Prostate gland (tissue), 2 donors: Measurements from ENCODE around the gene GRK2. TPM values are rescaled to one million over a fixed set of nuclear protein-coding genes. Genes with fewer than 3 reads are reported as not detected.

Experiments used
- DNase-seq: peaks from one replicate; pipeline ENCODE4 v3.0.0-alpha.2; 2019; ENCODE audit warnings: low spot score
- H3K27ac ChIP-seq, 2 donors: fragments of 200-600 bp; sonication (generic); 2 replicates each; pipeline ENCODE4 v1.5.1; 2017 to 2019
- H3K27me3 ChIP-seq: fragments of 200-600 bp; sonication (generic); replicated peaks from 2 replicates; pipeline ENCODE4 v1.5.1; 2019; ENCODE audit not compliant: insufficient read depth
- H3K36me3 ChIP-seq, 2 donors: fragments of 200-600 bp; sonication (generic); 1 replicate in 1 of 2; 2 replicates in 1 of 2; pipeline versions ENCODE4 v1.5.1 to v1.8.1; 2017 to 2019
- H3K4me1 ChIP-seq: fragments of 200-600 bp; sonication (generic); replicated peaks from 2 replicates; pipeline ENCODE4 v1.5.1; 2019
- H3K4me3 ChIP-seq, 2 donors: fragments of 200-600 bp; sonication (generic); 2 replicates each; pipeline ENCODE4 v1.5.1; 2017 to 2019
- H3K9me3 ChIP-seq: fragments of 200-600 bp; sonication (generic); 2 replicates; pipeline ENCODE4 v1.5.1; 2017
- POLR2A ChIP-seq: fragments of 450-650 bp; IDR thresholded peaks from one replicate; pipeline ENCODE4 v1.6.1; 2016; ENCODE audit warnings: antibody characterized with exemption, mild to moderate bottlenecking
- POLR2AphosphoS5 ChIP-seq: sonication (generic); formaldehyde crosslinking; IDR thresholded peaks from one replicate; pipeline ENCODE4 v1.6.1; 2017; ENCODE audit warnings: antibody characterized with exemption
- WGBS: methylation state at CpG from one replicate; pipeline ENCODE4 v1.1.5; 2018; 5-methylcytosine and 5-hydroxymethylcytosine counted together
- intact Hi-C: fragments of 100-400 bp; cut with DNase I; formaldehyde crosslinking; loops from one replicate; pipeline ENCODE4 v1.14.2; 2022
- total RNA-seq, 2 donors: library from RNA; depleted of rRNA; stranded (reverse); fragments of >200 nt; gene quantifications; one replicate each; pipeline ENCODE4 v1.1.0, GENCODE V29; 2016
- TF ChIP-seq, protein P1 (sequence below), 4 experiments: fragments of 200-600 bp in 2 of 4; fragments of 450-650 bp in 2 of 4; sonication (generic) in 2 of 4; IDR thresholded peaks; 1 replicate in 3 of 4; 2 replicates in 1 of 4; pipeline ENCODE4 v1.5.1; 2016 to 2019; ENCODE audit warnings: antibody characterized with exemption in 4 of 4, mild to moderate bottlenecking in 2 of 4, moderate library complexity in 2 of 4

GRK2 gene
- total RNA-seq, 2 donors from 2014 or later = 102 to 111 TPM

DNA sequence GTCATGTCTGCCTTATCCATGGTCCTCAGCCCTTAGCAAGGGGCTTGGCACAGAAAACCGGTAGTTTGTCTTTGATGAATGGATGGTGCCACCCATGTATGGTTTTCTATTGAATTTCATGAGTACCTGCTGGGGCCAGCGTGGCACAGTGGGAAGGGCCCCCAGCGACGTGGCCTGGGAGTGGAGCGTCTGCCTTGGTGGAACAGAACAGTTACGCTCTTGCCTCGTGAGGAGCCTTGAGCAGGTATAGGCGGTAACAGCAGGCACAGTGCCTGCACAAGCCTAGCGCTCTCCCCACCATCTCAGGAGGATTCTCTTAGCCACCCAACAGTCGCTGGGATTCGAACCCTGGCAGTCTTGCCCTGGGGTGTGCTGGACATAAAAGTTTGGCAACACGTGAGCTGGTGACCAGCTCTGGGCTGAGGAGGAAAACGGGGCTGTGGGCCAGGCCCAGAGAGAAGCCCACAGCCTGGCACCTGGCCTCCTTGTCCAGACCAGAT is 34.0 kb downstream of the GRK2 start:
- intact Hi-C loops = loop anchor here (5.0 kb wide), 1 partner anchor 33 kb away; the partner anchor contains the start of gene GRK2
- H3K27ac ChIP-seq = no peak overlapping the region
- H3K27me3 ChIP-seq = no peaks in the 10 kb centered on the region
- no peaks in the 10 kb centered on the region for H3K9me3 ChIP-seq
- WGBS = 95% methylated on average over 13 of the region's 13 CpGs
- peaks cover 0 to 9% of the 10 kb centered on the region in 2 donors for H3K36me3 ChIP-seq
- TF ChIP-seq POLR2A (no peak), POLR2AphosphoS5 (no peak)
- TF ChIP-seq, protein P1, sequence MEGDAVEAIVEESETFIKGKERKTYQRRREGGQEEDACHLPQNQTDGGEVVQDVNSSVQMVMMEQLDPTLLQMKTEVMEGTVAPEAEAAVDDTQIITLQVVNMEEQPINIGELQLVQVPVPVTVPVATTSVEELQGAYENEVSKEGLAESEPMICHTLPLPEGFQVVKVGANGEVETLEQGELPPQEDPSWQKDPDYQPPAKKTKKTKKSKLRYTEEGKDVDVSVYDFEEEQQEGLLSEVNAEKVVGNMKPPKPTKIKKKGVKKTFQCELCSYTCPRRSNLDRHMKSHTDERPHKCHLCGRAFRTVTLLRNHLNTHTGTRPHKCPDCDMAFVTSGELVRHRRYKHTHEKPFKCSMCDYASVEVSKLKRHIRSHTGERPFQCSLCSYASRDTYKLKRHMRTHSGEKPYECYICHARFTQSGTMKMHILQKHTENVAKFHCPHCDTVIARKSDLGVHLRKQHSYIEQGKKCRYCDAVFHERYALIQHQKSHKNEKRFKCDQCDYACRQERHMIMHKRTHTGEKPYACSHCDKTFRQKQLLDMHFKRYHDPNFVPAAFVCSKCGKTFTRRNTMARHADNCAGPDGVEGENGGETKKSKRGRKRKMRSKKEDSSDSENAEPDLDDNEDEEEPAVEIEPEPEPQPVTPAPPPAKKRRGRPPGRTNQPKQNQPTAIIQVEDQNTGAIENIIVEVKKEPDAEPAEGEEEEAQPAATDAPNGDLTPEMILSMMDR (IDR thresholded peaks at IDR 0.05) = no peak
- no peak overlapping the region for H3K4me3 ChIP-seq
- peaks cover 13% of the 10 kb centered on the region for H3K4me1 ChIP-seq
- no peak for DNase-seq

DNA sequence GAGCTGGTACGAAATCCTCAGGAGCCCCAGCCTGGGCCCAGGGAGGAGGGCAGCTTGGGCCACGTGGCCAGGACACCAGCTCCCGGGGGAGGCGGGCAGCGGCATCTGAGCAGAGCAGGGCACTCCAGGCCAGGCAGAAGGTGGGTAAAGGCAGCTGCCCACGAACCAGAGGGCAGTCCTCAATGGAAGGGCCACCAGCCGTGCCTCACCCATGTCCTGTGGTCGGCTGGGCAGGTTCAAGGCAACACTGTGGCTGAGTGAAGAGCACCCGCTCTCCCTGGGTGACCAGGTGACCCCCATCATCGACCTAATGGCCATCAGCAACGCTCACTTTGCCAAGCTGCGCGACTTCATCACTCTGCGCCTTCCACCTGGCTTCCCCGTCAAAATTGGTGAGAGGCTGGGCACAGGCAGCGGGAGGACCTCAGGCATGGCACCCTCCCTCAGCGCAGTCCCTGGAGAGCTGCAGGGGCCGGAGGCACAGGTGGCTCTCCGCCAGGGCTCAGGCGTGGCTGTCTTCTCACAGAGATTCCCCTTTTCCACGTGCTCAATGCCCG is 34.6 kb downstream of the GRK2 start:
- WGBS = 86% methylated on average over 22 of the region's 22 CpGs
- peaks cover 0 to 9% of the 10 kb centered on the region in 2 donors for H3K36me3 ChIP-seq
- no peak for DNase-seq

DNA sequence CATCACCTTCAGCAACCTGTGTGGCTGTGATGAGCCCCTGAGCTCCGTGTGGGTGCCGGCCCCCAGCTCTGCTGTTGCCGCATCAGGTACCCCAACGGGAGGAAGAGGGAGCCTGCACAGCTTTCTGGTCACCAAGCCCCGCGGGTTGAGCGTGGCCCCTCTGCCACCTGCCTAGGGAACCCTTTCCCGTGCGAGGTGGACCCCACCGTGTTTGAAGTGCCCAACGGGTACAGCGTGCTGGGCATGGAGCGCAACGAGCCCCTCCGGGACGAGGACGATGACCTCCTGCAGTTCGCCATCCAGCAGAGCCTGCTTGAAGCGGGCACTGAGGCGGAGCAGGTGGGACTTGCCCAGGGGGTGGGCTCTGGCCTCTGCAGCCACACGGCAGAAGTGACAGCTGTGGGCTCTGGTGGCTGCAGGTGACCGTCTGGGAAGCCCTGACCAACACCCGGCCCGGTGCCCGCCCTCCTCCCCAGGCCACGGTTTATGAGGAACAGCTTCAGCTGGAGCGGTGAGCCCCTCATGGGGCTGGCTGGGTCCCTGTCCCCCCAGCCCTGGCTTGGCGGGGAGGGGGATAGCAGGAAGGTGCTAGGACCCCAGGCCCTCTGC is 35.1 kb downstream of the GRK2 start:
- Histone ChIP-seq H3K4me1 (peaks cover 13% of the 10 kb centered on the region), H3K27me3 (no peaks in the 10 kb centered on the region), H3K9me3 (no peaks in the 10 kb centered on the region), H3K27ac (peak overlapping the region; percentile 89 to 91), H3K36me3 (peaks cover 0 to 9% of the 10 kb centered on the region in 2 donors), H3K4me3 (no peak overlapping the region)
- no peak for TF ChIP-seq POLR2AphosphoS5
- no peak for DNase-seq
- intact Hi-C loops = loop anchor here (5.0 kb wide), 1 partner anchor 34 kb away; the partner anchor contains the start of gene GRK2
- WGBS = 91% methylated on average over 28 of the region's 28 CpGs

More for the DNA sequence above, 34.6 kb downstream of the GRK2 start:
- H3K27me3 ChIP-seq = no peaks in the 10 kb centered on the region
- intact Hi-C loops = loop anchor here (5.0 kb wide), 1 partner anchor 34 kb away; the partner anchor contains the start of gene GRK2
- H3K4me1 ChIP-seq = peaks cover 13% of the 10 kb centered on the region
- no peaks in the 10 kb centered on the region for H3K9me3 ChIP-seq
- H3K27ac ChIP-seq = no peak overlapping the region
- TF ChIP-seq, protein P1 (IDR thresholded peaks at IDR 0.05) = no peak
- TF ChIP-seq POLR2A (no peak), POLR2AphosphoS5 (no peak)
- no peak overlapping the region for H3K4me3 ChIP-seq

DNA sequence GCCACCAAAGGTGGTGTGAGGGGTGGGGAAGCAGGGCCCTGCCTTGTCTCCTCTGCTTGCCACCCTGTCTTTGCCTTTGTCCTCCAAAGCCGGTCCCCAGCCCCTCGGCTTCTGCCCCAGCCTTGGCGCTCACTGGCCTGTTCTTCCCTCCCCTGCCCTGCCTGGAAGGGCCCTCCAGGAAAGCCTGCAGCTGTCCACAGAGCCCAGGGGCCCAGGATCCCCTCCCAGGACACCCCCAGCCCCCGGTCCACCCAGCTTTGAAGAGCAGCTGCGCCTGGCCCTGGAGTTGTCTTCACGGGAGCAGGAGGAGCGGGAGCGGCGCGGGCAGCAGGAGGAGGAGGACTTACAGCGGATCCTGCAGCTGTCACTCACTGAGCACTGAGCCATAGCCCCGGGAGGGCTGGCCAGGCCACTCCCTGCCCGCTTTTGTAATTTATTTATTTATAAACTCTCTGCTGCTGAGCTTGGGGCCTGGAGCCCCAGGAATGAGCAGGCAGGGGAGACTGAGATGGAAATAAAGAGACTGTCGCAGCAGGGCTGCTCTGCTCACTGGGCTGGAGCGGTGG is 35.8 kb downstream of the GRK2 start:
- peak; percentile 76 for DNase-seq
- Histone ChIP-seq H3K27me3 (no peaks in the 10 kb centered on the region), H3K36me3 (peaks cover 0 to 9% of the 10 kb centered on the region in 2 donors), H3K9me3 (no peaks in the 10 kb centered on the region), H3K4me1 (peaks cover 13% of the 10 kb centered on the region), H3K4me3 (no peak overlapping the region), H3K27ac (peak overlapping the region; percentile 89 to 91)
- intact Hi-C loops = loop anchor here (5.0 kb wide), 1 partner anchor 35 kb away; the partner anchor contains the start of gene GRK2
- WGBS = 47% methylated on average over 15 of the region's 15 CpGs
- TF ChIP-seq, protein P1 (IDR thresholded peaks at IDR 0.05) = no peak
- TF ChIP-seq POLR2A = peak; percentile 65
- TF ChIP-seq POLR2AphosphoS5 = peak; percentile 50

DNA sequence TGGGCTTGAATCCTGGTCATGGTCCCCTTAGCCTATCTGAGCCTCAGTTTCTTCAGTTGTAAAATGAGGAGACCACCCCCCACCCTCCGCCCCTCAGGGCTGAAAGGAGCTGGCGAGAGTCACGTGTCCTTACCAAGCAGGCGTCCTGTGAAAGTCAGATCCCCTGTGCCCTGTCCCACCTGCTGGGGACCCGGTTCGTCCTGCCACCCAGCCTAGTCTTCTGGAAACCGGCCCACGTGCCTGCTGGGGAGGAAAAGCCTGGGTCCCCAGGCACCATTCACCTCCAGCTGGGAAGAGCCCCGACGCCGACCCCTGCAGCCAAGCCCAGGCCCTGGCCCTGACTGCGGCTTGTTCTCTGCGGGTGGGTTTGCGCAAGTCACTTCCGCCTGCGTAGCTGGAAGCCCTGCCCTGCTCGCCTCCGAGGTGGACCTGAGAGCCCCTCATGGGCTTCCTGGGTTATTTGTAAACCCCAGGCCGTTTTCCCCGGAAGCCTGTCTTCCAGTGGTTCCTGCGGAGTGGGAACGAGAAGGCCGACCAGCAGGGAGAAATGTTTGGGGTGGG is 36.4 kb downstream of the GRK2 start:
- Histone ChIP-seq H3K27me3 (no peaks in the 10 kb centered on the region), H3K36me3 (peaks cover 1 to 9% of the 10 kb centered on the region in 2 donors)
- intact Hi-C loops = loop anchor here (5.0 kb wide), 1 partner anchor 35 kb away; the partner anchor contains the start of gene GRK2

More for the DNA sequence above, 36.4 kb downstream of the GRK2 start:
- Histone ChIP-seq H3K4me1 (peaks cover 13% of the 10 kb centered on the region), H3K27ac (peak overlapping the region; percentile 89 to 91), H3K9me3 (no peaks in the 10 kb centered on the region), H3K4me3 (peak overlapping the region; percentile 85 to 97)
- no peak for TF ChIP-seq POLR2A
- DNase-seq = no peak
- WGBS = 20% methylated on average over 22 of the region's 23 CpGs
